Vagina (tissue), 2 donors: Measurements from ENCODE around the gene PDE7B.

ENCODE experiments used
- CTCF ChIP-seq, 3 experiments: fragments of 450-650 bp in 2 of 3; fragments of 200-600 bp in 1 of 3; sonication (generic) in 1 of 3; IDR thresholded peaks; one replicate each; pipeline ENCODE4 v1.5.1; 2017 to 2019; ENCODE audit warnings: antibody characterized with exemption in 3 of 3, mild to moderate bottlenecking in 2 of 3, moderate library complexity in 2 of 3
- POLR2A ChIP-seq, 2 donors: fragments of 450-650 bp; IDR thresholded peaks; one replicate each; pipeline ENCODE4 v1.6.1; 2017; ENCODE audit warnings: antibody characterized with exemption in 2 of 2, mild to moderate bottlenecking in 2 of 2, moderate library complexity in 2 of 2

- TF ChIP-seq CTCF (IDR thresholded peaks at IDR 0.05) (no peak), POLR2A (IDR thresholded peaks at IDR 0.05) (no peak)
Measured at GRCh38 chr6:135871296-135871695, 19.8 kb downstream of the PDE7B start.
